A549 treated with CpdA at 1 μM for 4 hours (cell line): ENCODE data around the gene GGCT. TPM values are rescaled to one million over a fixed set of nuclear protein-coding genes. Genes with fewer than 3 reads are reported as not detected.

ENCODE experiments used
- total RNA-seq: library from RNA; stranded (reverse); fragments of 200-300 nt; extraction: Qiagen RNA extraction; gene quantifications from 5 replicates; pipeline ENCODE4 v1.2.3, GENCODE V29; 2022; ENCODE audit warnings: low read depth

The GGCT gene
- total RNA-seq: 72.0 to 91.2 TPM (median 72.8 TPM) in 5 replicates

GRCh38 chr7:30504301-30505173, at the start of gene GGCT:
Gene GGCT (minus strand): TSS chr7:30504829. CDS start chr7:30504709, 120 bp downstream.

DNA sequence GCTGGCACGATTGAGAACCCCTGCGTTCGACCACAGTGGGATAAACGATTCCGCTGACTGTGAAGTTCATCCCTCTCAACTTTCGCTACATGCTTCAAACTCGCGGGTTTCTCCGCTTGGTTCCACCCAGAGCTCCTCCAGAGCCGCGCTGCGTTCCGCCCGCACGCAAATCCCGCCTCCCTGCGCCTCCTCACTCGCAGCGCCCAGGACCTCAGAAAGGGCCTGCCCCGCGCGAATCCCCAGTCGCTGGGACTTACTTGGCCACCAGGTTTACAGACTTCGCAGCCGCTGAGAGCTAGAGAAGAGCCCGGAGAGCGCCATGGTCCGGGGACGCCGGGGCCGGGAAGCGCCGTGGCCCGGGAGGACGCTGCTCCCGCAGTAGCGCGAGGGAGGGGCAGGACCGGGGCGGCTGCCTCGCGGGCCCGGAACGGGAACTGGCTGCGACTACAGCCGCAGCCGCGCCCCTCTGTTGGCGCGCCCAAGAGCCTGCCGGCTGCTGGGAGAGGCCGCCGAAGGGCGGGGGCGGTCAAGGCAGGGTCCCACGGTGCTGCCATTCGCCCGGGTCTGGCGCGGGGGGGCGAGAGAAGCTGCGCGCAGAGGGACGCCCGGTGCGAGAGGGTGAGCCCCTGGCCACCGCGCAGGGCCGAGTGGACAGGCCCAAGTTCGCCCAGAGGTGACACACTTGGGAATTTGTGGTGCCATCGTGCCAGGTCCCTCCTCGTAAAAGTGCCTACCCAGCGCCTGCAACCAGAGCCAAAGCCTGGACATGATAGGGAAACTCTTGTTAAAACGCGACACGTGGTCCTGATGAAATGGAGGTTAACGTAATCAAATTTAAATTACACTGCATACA, 26.1 kb downstream of the GGCT start, which contains the start of gene NOD1:
Gene NOD1 (minus strand): TSS at position 436 of the 853 bp plus-strand sequence. CDS start 21,863 bp downstream, outside the sequence.

Other genes starting within 250 kb of the GGCT start
- gene ZNRF2, start 220.2 kb downstream of the GGCT start, total RNA-seq: 5.1 to 7.6 TPM (median 6.3 TPM) in 5 replicates
- 4.9 to 6.4 TPM (median 5.6 TPM) in 5 replicates for gene NOD1, start 26.0 kb downstream of the GGCT start, total RNA-seq
- 147 to 180 TPM (median 152 TPM) in 5 replicates for gene GARS1, start 90.0 kb upstream of the GGCT start, total RNA-seq
- gene CRHR2, start 177.6 kb upstream of the GGCT start, total RNA-seq: 0.03 TPM in 1 of 5 replicates, not detected in the others
- gene INMT, start 247.3 kb upstream of the GGCT start, total RNA-seq: not detected in 5 replicates